NCI-H526 (cell line): ENCODE data around the gene DGCR8.

ENCODE experiments used
- DNase-seq, 2 experiments: peaks; one replicate each; lab custom pipeline; 2025; lab: John Stamatoyannopoulos, UW

DGCR8 gene

GRCh38 chr22:20137671-20138416, 57.8 kb downstream of the DGCR8 start:
- no peak for DNase-seq

DNA sequence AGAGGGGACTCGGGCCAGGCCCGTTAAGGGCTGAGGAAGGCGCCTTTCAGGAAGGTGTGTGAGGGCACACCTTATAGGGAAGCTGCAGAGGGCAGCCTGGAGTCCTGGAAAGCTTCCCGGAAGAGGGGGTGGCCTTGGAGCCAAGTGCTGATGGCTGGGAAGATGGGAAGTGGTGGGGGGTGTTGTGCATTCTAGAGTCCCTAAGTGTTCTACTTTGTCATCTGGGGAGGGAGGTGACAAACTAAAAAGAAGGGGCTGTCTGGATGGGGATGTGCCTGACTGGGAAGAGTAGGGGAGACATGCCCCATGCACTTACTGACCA, 58.3 kb downstream of the DGCR8 start:
- no peak for DNase-seq

DNA sequence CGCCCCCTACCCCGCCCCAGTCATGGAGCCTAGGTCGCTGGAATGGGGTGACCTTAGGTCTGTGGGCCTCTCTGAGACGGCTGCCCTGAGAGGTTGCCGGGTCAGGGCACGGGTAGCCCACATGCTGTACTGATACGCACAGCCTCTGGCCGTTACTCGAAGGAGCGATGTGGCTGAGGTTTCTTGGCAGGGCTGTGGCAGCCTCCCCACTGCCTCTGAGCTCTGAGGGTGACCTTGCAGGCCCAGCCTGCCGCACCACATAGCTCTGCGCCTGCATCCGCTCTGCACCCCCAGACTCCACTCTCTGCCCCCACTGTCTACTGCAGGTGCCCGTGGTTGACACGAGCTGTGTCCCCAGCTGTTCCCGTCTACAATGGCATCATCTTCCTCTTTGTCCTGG, 58.8 kb downstream of the DGCR8 start:
- no peak for DNase-seq

DNA sequence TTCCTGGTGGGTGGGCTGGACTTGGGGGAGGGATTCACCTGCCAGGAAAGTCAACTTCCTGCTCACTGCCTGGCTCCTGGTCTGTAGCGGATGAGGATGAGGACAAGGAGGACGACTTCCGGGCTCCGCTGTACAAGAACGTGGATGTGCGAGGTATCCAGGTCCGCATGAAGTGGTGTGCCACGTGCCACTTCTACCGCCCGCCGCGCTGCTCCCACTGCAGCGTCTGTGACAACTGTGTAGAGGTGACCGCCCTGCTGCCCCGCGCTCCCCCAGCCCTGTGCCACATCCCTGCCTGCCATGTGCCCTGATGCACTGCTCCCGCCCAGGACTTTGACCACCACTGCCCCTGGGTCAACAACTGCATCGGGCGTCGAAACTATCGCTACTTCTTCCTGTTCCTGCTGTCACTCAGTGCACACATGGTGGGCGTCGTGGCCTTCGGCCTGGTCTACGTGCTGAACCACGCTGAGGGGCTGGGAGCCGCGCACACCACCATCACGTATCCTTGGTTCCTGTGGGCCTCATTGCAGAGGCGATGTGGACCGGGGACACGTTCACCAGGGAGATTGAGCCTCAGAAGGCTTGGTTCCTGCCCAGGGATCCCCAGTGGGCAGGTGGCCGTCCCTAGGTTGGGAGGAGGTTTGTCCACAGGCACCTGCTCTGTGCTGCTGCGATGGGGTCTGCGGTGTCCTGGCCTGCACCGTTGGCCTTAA, 59.5 kb downstream of the DGCR8 start:
- DNase-seq: no peak

GRCh38 chr22:20140107-20140445, 60.0 kb downstream of the DGCR8 start:
- no peak for DNase-seq

- DNase-seq: no peak
These were observed 60.5 kb downstream of the DGCR8 start for GRCh38 chr22:20140521-20140964.

DNA sequence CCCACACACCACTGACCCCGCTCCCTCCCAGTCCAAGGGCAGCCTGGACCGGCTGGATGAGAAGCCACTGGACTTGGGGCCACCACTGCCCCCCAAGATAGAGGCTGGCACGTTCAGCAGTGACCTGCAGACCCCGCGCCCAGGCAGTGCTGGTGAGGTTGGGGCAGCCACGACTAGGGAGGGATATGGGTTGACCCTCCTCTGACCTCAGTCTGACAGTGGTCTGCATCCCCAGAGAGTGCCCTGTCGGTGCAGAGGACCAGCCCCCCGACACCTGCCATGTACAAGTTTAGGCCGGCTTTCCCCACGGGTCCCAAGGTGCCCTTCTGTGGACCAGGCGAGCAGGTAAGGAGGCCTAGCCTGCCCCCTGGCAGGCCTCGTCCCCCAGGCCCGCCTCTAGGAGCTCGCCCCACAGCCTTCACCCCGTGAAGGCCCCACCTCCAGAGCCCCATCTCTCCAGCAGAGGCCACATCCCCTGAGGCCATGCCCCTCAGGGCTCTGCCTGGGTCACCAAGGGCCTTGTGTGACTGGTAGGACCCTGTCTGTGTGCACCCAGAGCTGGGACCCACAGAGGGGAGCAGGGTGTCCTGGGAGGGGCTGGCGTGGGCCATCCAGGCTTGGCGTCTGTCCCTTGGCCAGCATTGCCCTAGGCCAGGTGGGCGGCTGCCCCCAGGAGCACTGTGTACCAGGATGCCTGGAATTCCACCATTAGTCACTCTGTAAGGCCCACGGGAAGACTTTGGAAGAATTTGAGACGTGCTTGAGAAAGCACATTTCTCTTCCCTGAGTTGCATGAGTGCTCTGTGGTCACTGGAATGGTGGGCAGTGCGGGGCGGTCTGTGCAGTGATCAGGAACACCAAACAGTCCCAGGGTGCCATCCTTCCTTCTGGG, 61.4 kb downstream of the DGCR8 start:
- no peak for DNase-seq

DNA sequence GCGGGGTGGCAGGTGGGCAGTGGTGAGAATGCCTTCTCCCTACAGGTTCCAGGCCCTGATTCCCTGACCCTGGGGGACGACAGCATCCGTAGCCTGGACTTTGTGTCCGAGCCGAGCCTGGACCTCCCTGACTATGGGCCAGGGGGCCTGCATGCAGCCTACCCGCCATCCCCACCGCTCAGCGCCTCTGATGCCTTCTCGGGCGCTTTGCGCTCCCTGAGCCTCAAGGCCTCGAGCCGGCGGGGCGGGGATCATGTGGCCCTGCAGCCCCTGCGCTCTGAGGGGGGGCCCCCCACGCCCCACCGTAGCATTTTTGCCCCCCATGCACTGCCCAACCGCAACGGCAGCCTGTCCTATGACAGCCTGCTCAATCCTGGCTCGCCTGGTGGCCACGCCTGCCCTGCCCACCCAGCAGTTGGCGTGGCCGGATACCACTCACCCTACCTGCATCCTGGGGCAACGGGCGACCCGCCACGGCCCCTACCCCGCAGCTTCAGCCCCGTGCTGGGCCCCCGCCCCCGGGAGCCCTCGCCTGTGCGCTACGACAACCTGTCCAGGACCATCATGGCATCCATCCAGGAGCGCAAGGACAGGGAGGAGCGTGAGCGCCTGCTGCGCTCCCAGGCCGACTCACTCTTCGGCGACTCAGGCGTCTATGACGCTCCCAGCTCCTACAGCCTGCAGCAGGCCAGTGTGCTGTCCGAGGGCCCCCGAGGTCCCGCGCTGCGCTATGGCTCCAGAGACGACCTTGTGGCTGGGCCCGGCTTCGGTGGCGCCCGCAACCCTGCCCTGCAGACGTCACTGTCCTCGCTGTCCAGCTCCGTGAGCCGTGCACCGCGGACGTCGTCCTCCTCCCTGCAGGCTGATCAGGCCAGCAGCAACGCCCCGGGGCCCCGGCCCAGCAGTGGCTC, 62.9 kb downstream of the DGCR8 start:
- no peak for DNase-seq

DNA sequence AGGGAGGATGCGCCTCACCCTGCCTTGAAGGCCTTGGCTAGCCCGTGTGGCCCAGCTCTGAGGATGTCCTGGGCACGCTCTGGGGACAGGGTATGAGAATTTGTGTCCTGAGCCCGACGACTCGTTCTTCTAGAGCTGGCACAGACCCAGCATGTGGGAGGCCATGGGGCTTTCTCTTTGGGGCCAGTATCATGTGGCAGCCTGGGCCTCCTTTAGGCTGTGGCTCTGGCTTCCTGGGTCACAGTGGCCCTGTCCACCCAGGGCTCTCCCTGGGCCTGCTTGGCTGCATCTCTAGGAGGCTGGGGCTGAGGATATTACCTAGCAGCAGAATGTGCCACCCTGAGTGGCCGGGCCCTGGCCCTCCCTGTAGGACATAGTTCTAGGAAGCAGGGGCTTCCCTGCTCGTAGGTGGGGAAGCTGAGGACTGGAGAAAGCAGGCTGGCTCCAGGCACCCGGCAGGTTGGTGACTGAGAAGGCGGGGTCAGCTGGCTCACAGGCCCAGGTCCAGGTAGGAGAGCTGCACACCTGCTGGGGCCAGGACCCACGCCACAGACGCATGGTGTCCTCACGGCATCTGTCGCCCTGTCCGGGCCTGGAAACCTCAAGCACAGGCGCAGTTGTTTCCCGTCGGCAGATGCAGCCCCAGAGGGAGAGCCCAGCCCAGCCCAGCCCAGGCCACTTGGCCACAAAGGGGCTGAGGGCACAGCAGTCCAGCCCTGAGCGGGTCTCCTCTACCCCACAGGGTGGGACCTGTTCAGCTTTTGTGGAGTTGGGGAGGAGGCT, 64.0 kb downstream of the DGCR8 start:
- DNase-seq: no peak

DNA sequence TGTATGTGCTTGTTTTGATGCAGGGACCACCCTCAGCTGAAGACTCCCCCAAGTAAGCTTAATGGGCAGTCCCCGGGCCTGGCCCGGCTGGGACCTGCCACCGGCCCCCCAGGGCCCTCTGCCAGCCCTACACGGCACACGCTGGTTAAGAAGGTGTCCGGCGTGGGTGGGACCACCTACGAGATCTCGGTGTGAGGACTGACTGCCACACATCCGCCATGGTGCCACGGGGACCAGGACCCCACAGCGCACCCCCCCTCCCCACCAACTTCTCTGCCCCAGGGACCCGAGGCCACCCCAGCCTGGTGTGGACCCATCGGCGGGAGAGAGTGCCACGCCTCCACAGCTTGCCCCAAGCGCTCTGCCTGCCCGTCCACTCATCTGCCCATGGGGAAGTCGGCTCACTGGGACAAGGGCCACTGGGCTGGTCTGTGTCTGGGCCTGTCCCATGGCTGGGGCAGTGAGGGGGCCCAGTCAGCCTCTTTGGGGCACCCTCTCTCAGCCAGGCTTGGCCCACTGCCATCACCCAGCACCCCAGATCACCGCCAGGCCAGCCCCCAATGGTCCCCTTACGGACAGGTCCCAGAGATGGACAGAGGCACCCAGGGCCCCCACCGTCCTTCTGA, 65.3 kb downstream of the DGCR8 start:
- no peak for DNase-seq

DNA sequence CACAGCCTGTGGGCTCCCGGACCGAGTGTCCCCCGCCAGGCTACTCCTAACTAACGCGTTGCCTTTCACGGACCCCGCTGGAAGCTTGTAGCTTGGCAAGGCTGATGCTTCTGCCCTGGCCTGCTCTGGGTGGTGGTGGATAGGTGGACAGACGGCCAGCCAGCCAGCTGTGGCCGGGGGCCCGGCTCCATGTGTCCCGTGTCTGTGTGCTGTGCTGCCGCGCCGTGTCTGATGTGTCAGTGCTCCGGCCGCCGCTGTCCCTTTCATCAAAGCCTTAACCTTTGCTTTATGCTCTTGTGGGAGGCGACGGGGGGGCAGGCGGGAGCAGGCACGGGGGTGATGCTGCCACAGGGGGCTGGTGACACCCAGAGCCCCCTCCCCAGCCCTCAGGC, 65.8 kb downstream of the DGCR8 start:
- no peak for DNase-seq

- DNase-seq: no peak
These were observed 66.7 kb downstream of the DGCR8 start for GRCh38 chr22:20146777-20147176.

DNA sequence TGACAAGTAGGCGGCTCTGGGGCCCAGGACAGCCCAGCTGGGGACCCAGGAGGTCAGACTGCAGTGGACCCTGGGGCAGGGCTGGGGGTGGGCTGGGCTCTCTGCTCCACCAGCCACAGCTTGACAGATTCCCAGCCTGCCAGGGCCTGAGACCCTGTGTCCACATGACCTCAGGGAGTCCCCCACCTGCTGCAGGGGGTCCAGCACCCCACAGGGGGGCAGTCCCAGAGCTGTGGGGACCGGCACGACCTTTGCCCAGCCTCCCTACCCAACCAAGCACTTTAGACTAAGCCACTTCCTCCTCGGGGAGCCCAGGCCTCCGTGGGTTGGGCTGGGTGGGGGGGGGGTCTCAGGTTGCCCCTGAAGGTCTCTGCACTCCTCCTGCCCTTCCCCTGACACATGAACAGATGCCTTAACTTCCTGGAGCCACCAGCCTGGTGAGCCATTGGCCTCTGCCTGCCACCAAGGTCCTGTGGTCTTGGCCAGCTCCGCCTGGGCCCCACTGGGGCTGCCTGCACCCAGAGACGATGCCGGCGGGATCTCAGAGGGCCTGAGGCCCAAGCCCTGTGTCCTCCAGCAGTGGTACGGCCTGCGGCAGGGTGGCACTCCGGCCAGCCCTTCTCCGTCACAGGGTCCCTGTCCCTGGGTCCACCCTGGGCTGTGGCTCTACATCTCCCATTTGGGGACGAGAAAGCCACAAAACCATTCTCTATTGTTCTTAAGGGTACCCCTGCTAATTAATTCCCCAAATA, 67.4 kb downstream of the DGCR8 start:
- DNase-seq: no peak

DNA sequence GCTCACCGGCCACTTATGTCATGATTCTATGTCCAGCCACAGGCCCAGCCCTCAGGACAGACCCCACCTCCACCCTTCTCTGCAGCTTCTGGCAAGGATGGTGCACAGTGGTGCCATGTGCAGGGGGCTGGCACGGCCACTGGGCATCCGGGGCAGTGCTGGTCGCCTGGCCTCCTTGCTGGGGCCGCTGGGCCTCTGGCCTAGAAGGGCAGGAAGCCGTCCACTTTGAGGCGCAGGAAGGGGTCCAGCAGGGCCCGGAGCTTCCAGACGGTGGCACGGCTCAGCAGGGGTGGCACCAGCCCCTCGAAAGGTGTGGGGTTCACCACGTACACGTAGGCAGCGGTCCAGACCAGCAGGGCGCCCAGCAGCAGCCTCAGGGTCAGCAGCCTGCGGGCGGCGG, 68.4 kb downstream of the DGCR8 start:
- no peak for DNase-seq

GRCh38 chr22:20149257-20150250, 69.5 kb downstream of the DGCR8 start:
- no peak for DNase-seq

- no peak for DNase-seq
These were observed 70.6 kb downstream of the DGCR8 start, which contains the start of gene CCDC188 for GRCh38 chr22:20150381-20151275. Gene CCDC188 (minus strand): TSS chr22:20151055. CDS start chr22:20150986, 69 bp downstream.

- no peak for DNase-seq
These were observed 71.2 kb downstream of the DGCR8 start for GRCh38 chr22:20151276-20151588.

DNA sequence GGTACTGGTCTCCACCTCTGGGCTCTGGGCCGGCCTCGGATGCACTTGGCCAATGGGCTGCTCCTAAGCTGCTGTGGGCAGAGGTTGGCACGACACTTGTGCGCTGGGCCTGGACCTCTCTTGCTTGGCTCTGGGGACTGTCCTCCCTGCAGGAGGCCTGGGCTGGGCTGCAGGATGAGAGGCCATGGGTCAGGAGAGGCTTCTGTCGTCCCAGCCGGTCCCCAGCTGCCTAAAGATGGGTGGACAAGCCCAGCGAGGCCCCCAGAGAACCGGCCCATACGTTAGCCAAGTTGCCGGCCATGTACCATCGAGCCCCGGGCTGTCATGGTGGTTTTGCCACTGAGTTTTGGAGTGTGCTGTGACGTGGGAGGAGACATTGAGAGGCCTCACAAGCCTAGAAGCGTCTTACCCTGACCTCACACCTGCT, 72.4 kb downstream of the DGCR8 start:
- DNase-seq: no peak
